ENCODE data around the gene SLC25A26.
A peak's percentile ranks its signal among the peaks of the same experiment; 100 is the strongest.

SLC25A26 gene

DNA sequence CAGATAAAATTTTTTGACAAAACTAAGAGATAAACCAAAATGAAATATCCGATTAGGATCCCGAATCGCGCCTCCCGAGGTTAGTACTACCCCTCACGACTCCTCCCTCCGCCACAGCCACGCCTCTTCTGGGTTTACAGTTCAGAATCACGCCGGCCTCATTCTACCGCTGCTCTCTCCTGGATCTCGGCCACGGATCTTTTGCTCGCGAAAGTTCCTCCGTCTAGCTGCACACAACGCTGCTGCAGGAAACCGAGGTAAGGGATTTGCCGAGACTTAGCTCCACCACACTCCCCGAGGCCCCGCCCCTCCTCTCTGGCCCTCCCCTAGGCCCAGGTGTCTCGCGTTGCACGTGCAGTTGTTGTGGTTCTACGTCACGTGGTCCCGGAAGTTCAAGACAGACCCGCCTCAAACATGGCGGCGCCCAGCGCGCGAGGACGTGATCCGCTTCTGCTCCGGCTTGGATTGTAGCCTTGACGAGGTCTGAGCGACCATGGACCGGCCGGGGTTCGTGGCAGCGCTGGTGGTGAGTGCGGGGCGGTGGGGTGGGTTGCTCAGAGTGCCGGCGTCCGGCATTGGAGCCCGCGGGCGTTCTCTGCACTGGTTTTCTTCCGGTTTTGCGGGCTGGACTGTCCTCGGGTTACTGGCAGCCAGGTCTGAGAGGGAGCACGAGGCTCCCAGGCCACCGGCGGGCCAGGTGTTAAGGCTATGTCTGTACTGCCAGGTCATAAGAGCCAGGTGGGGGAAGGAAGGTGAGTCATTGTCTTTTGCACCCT lies at the start of gene SLC25A26:
Gene SLC25A26 (plus strand): TSS at position 400 of the 776 bp plus-strand sequence. CDS start 94 bp downstream, at position 494.
- Histone ChIP-seq H3K4me3 (ENCODE audit: low read depth, low read length) (peak within 1 kb of the TSS; percentile 71), H3K27ac (peak within 1 kb of the TSS; percentile 62), H3K27me3 (ENCODE audit: insufficient read depth, low read depth, severe bottlenecking) (no peaks in the 10 kb centered on the region), H3K36me3 (peaks cover 3% of the 10 kb centered on the region), H3K9me3 (ENCODE audit: severe bottlenecking) (no peaks in the 10 kb centered on the region)
- TF ChIP-seq CTCF (IDR thresholded peaks at IDR 0.05; ENCODE audit: low read depth, low read length): no peak
- peak; percentile 98 for DNase-seq

DNA sequence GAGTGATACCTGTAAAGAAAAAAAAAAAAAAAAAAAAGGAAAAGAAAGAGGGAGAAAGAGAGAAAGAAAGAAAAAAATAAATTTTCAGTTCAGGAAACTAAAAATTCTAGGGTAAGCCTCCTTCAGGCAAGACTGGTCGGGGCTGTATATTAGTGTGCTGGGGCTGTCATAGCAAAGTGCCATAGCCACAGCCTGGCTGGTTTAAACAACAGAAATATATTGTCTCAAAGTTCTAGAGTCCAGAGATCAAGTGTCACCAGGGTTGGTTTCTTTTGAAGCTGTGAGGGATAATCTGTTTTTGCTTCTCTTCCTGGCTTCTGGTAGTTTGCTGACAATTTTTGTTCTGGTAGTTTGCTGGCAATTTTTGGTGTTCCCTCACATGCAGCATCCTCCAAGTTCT lies 48.4 kb upstream of the SLC25A26 start:
- Histone ChIP-seq H3K27ac (no peak overlapping the region), H3K27me3 (ENCODE audit: insufficient read depth, low read depth, severe bottlenecking) (no peaks in the 10 kb centered on the region), H3K4me3 (ENCODE audit: low read depth, low read length) (no peak overlapping the region), H3K36me3 (no peaks in the 10 kb centered on the region), H3K9me3 (ENCODE audit: severe bottlenecking) (no peaks in the 10 kb centered on the region)
- DNase-seq: no peak
- no peak for TF ChIP-seq CTCF (IDR thresholded peaks at IDR 0.05; ENCODE audit: low read depth, low read length)

- DNase-seq: no peak
- Histone ChIP-seq H3K36me3 (no peaks in the 10 kb centered on the region), H3K4me3 (ENCODE audit: low read depth, low read length) (no peak overlapping the region), H3K27me3 (ENCODE audit: insufficient read depth, low read depth, severe bottlenecking) (no peaks in the 10 kb centered on the region), H3K9me3 (ENCODE audit: severe bottlenecking) (no peaks in the 10 kb centered on the region), H3K27ac (no peak overlapping the region)
- no peak for TF ChIP-seq CTCF (IDR thresholded peaks at IDR 0.05; ENCODE audit: low read depth, low read length)
Measured at GRCh38 chr3:66177026-66177425, 43.8 kb upstream of the SLC25A26 start.

DNA sequence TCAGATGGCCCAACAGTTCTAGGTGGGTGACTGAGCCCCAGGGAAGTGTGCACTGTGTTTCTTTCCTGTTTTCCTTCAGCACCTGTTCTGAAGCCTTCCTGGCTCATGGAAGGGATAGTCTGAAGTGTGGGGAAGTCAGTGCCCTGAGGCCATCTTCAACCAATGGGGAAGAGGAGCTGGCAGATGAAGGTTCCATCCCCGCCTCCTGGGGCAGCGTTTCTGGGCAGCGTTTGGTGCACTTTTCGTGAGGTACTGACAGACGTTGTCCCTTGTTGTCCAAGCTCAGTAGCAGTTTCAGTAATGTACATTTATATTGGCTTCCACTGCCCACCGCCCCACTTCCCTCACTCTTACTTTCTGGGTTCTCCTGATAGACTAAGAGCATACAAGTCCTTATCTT lies 42.6 kb upstream of the SLC25A26 start:
- Histone ChIP-seq H3K36me3 (no peaks in the 10 kb centered on the region), H3K27me3 (ENCODE audit: insufficient read depth, low read depth, severe bottlenecking) (no peaks in the 10 kb centered on the region), H3K9me3 (ENCODE audit: severe bottlenecking) (no peaks in the 10 kb centered on the region), H3K4me3 (ENCODE audit: low read depth, low read length) (no peak overlapping the region), H3K27ac (no peak overlapping the region)
- no peak for TF ChIP-seq CTCF (IDR thresholded peaks at IDR 0.05; ENCODE audit: low read depth, low read length)
- no peak for DNase-seq

DNA sequence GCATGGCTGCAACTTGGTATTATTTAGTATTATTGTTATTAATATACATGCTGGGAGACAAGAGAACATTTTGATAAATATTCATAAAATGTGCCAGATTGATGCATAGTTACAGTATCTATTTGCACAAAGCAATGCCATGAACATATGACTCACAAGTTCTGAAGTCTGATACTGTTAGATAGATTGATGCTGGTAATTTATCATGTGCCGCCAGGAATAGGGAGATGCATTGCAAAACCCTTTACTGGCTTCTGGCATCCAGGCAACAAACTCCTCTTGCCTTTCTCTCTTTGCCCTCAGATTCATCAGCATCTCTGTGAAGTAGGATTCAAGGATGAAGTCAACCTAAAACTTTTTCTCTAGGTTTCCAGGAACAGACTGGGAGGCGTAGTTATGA lies 41.0 kb upstream of the SLC25A26 start:
- Histone ChIP-seq H3K9me3 (ENCODE audit: severe bottlenecking) (no peaks in the 10 kb centered on the region), H3K27me3 (ENCODE audit: insufficient read depth, low read depth, severe bottlenecking) (no peaks in the 10 kb centered on the region), H3K27ac (no peak overlapping the region), H3K4me3 (ENCODE audit: low read depth, low read length) (no peak overlapping the region), H3K36me3 (no peaks in the 10 kb centered on the region)
- DNase-seq: no peak
- no peak for TF ChIP-seq CTCF (IDR thresholded peaks at IDR 0.05; ENCODE audit: low read depth, low read length)

- TF ChIP-seq CTCF (IDR thresholded peaks at IDR 0.05; ENCODE audit: low read depth, low read length): no peak
- H3K36me3 ChIP-seq: no peaks in the 10 kb centered on the region
Measured at GRCh38 chr3:66181764-66182163, 39.0 kb upstream of the SLC25A26 start.

More at GRCh38 chr3:66181764-66182163, 39.0 kb upstream of the SLC25A26 start:
- Histone ChIP-seq H3K9me3 (ENCODE audit: severe bottlenecking) (no peaks in the 10 kb centered on the region), H3K27me3 (ENCODE audit: insufficient read depth, low read depth, severe bottlenecking) (no peaks in the 10 kb centered on the region), H3K27ac (no peak overlapping the region), H3K4me3 (ENCODE audit: low read depth, low read length) (no peak overlapping the region)
- DNase-seq: no peak

Measured in WERI-Rb-1 (cell line).